AG04450 (cell line): ENCODE data around the gene FREY1. TPM values are rescaled to one million over a fixed set of nuclear protein-coding genes. Genes with fewer than 3 reads are reported as not detected.

Experiments used
- CTCF ChIA-PET: fragments of 300-600, 350-600 bp; formaldehyde crosslinking; extraction: SDS; loops from one replicate; lab custom pipeline; 2022; ENCODE audit warnings: antibody characterized with exemption, inconsistent platforms; lab: Charles Lee
- POLR2A ChIA-PET: fragments of 350-600 bp; formaldehyde crosslinking; extraction: SDS; loops from one replicate; lab custom pipeline; 2021; ENCODE audit warnings: antibody characterized with exemption, inconsistent platforms; lab: Yijun Ruan, JAX
- DNase-seq: peaks from one replicate; pipeline ENCODE4 v3.0.0-alpha.2; 2011; ENCODE audit warnings: low read depth, low spot score
- H3K27ac ChIP-seq: one replicate; pipeline ENCODE4 v1.5.1; 2012; ENCODE audit warnings: low read depth, low read length, control low read depth
- H3K27me3 ChIP-seq: one replicate; pipeline ENCODE4 v1.6.0; 2012; ENCODE audit warnings: low read length; ENCODE audit not compliant: control insufficient read depth, insufficient read depth
- H3K4me3 ChIP-seq: 2 replicates; pipeline ENCODE4 v1.5.1; 2011; ENCODE audit warnings: mild to moderate bottlenecking, low read depth, low read length, control low read depth
- H3K9me3 ChIP-seq: 2 replicates; pipeline ENCODE4 v1.5.1; 2012; ENCODE audit warnings: low read length; ENCODE audit not compliant: control insufficient read depth, insufficient read depth
- polyA plus RNA-seq: library from polyadenylated mRNA; depleted of rRNA; stranded (reverse); fragments of >200 nt; gene quantifications from 2 replicates; pipeline ENCODE4 v1.2.3, GENCODE V29; 2011; rRNA removed
- TF ChIP-seq, protein P1 (sequence below): IDR thresholded peaks from 2 replicates; pipeline ENCODE4 v1.5.1; 2011; ENCODE audit warnings: low read depth, low read length, control low read depth, inconsistent platforms

The FREY1 gene
- polyA plus RNA-seq, 1 experiment, result not detected

DNA sequence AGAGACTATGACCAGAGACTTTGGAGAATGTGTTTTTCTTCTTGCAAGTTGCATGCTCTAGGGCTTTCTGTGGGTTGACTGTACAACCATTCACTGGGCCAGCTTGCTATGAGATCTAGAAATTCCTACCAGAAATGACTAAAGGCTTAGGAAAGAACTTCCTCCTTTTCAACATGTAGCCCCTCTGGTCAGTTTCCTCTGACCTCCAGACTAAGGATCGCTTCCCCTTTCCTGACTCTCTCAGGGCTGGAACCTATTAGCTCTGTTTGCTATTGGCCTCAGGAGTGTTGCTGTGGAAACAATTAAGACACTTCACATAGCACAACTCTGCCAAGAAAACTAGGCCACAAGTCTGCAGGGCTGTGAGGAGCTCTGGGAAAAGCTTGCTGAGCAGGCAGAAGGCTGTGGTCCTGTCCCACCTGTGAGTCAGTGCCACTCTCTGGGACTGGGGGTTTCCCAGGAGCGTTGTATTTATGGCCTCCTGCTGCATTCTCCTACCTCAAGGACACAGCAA lies 49.1 kb downstream of the FREY1 start:
- POLR2A ChIA-PET, result interaction anchor here (0.8 to 1.8 kb wide), 3 partner anchors 11 to 59 kb away, joined by 4 to 24 read pairs (median 4); partner anchors contain the start of genes CRY2 and PEX16
- Histone ChIP-seq H3K4me3 (no peak overlapping the region), H3K9me3 (no peaks in the 10 kb centered on the region), H3K27ac (peak overlapping the region; percentile 95), H3K27me3 (no peaks in the 10 kb centered on the region)
- TF ChIP-seq, protein P1, sequence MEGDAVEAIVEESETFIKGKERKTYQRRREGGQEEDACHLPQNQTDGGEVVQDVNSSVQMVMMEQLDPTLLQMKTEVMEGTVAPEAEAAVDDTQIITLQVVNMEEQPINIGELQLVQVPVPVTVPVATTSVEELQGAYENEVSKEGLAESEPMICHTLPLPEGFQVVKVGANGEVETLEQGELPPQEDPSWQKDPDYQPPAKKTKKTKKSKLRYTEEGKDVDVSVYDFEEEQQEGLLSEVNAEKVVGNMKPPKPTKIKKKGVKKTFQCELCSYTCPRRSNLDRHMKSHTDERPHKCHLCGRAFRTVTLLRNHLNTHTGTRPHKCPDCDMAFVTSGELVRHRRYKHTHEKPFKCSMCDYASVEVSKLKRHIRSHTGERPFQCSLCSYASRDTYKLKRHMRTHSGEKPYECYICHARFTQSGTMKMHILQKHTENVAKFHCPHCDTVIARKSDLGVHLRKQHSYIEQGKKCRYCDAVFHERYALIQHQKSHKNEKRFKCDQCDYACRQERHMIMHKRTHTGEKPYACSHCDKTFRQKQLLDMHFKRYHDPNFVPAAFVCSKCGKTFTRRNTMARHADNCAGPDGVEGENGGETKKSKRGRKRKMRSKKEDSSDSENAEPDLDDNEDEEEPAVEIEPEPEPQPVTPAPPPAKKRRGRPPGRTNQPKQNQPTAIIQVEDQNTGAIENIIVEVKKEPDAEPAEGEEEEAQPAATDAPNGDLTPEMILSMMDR, result no peak
- CTCF ChIA-PET, result interaction anchor here (1.9 to 8.1 kb wide), 2 partner anchors 13 to 14 kb away, joined by 4 to 71 read pairs; partner anchors contain the start of gene CRY2
- no peak for DNase-seq

Other genes starting within 250 kb of the FREY1 start
- gene CHST1, start 241.6 kb downstream of the FREY1 start, polyA plus RNA-seq, result 0.06 and 0.16 TPM in 2 replicates
- gene SLC35C1, start 102.1 kb downstream of the FREY1 start, polyA plus RNA-seq, result 4.7 and 10.6 TPM in 2 replicates
- 11.7 and 13.3 TPM in 2 replicates for gene CRY2, start 59.8 kb downstream of the FREY1 start, polyA plus RNA-seq
- 5.6 and 7.6 TPM in 2 replicates for gene MAPK8IP1, start 21.6 kb downstream of the FREY1 start, polyA plus RNA-seq
- 16.0 and 18.8 TPM in 2 replicates for gene PEX16, start 10.6 kb upstream of the FREY1 start, polyA plus RNA-seq
- not detected in 2 replicates for gene LARGE2, start 15.4 kb upstream of the FREY1 start, polyA plus RNA-seq
- 29.0 and 29.2 TPM in 2 replicates for gene PHF21A, start 214.2 kb upstream of the FREY1 start, polyA plus RNA-seq